ENCODE data around the gene RCOR3.
"Not testable (repeated sequence)": the region's sequence is repeated elsewhere in the genome, so short reads cannot be mapped to it uniquely, and the experiment has no call there.

Gene RCOR3

DNA sequence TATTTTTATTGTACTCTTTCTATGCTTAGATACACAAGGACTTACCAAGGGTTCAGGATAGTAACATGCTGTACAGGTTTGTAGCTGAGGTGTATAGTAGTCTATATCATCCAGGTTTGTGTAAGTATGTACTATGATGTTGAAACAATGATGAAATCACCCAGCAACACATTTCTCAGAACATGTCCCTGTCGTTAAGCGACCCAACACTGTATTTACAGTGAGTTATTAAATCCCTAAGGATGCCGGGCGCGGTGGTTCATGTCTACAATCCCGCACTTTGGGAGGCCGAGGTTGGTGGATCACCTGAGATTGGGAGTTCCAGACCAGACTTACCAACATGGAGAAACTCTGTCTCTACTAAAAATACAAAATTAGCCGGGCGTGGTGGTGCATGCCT is 21.6 kb upstream of the RCOR3 start:
- Histone ChIP-seq H3K9ac (ENCODE audit: low read depth, low read length, poor library complexity, severe bottlenecking) (no peak overlapping the region), H3K4me1 (ENCODE audit: insufficient read depth, low read length, poor library complexity, severe bottlenecking) (no peaks in the 10 kb centered on the region), H3K4me2 (ENCODE audit: low read depth, low read length, poor library complexity, severe bottlenecking) (no peak overlapping the region), H4K20me1 (ENCODE audit: insufficient read depth, low read length, poor library complexity, severe bottlenecking) (no peaks in the 10 kb centered on the region), H3F3A (ENCODE audit: low read depth) (no peaks in the 10 kb centered on the region), H2AFZ (ENCODE audit: low read length) (no peak overlapping the region), H3K9me3 (ENCODE audit: insufficient read depth, low read depth, low read length) (no peaks in the 10 kb centered on the region), H3K4me3 (ENCODE audit: low read length, poor library complexity, severe bottlenecking) (no peak overlapping the region), H3K9me2 (replicated peaks; ENCODE audit: low read depth, low read length) (no peaks in the 10 kb centered on the region), H3K36me3 (ENCODE audit: insufficient read depth, low read length) (no peaks in the 10 kb centered on the region), H3K79me2 (ENCODE audit: insufficient read depth, low read length) (no peaks in the 10 kb centered on the region), H3K27me3 (ENCODE audit: insufficient read depth, low read length, poor library complexity, severe bottlenecking) (no peaks in the 10 kb centered on the region)
- TF ChIP-seq EZH2phosphoT487 (IDR thresholded peaks at IDR 0.05; ENCODE audit: borderline replicate concordance), result no peak
- no peak for TF ChIP-seq CTCF (conservative IDR thresholded peaks at IDR 0.05; ENCODE audit: low read length)

- not testable (repeated sequence) for H3K79me2 ChIP-seq (ENCODE audit: insufficient read depth, low read length); H3K27me3 ChIP-seq (ENCODE audit: insufficient read depth, low read length, poor library complexity, severe bottlenecking); H3K36me3 ChIP-seq (ENCODE audit: insufficient read depth, low read length); H3K9me3 ChIP-seq (ENCODE audit: insufficient read depth, low read depth, low read length); H3K9ac ChIP-seq (ENCODE audit: low read depth, low read length, poor library complexity, severe bottlenecking); H3K9me2 ChIP-seq (replicated peaks; ENCODE audit: low read depth, low read length); H4K20me1 ChIP-seq (ENCODE audit: insufficient read depth, low read length, poor library complexity, severe bottlenecking); H3K4me3 ChIP-seq (ENCODE audit: low read length, poor library complexity, severe bottlenecking); H2AFZ ChIP-seq (ENCODE audit: low read length); H3F3A ChIP-seq (ENCODE audit: low read depth); H3K4me2 ChIP-seq (ENCODE audit: low read depth, low read length, poor library complexity, severe bottlenecking); H3K4me1 ChIP-seq (ENCODE audit: insufficient read depth, low read length, poor library complexity, severe bottlenecking)
These were observed 18.6 kb upstream of the RCOR3 start for GRCh38 chr1:211240567-211240966.

DNA sequence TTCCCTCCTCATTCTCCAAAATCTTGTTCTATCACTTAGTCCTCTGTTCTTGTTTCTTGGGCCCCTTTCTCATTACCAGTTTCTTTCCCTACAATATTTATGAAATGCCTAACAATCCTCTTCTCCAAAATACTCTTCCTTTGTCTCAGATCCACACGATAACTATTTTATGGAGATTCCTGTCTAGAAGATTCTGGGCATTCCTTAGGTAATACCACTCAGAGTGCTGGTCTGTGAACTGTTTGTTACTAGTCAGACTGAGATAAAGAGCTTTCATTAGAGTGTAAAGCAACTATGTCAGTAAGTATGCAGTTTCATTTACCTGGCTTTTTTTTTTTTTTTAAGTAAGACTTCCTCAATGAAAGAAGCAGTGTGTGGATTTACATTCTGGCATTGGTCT is 18.1 kb upstream of the RCOR3 start:
- H3K4me3 ChIP-seq (ENCODE audit: low read length, poor library complexity, severe bottlenecking), result no peak overlapping the region
- no peaks in the 10 kb centered on the region for H3K9me2 ChIP-seq (replicated peaks; ENCODE audit: low read depth, low read length)
- H3K27me3 ChIP-seq (ENCODE audit: insufficient read depth, low read length, poor library complexity, severe bottlenecking), result no peaks in the 10 kb centered on the region
- H3K9me3 ChIP-seq (ENCODE audit: insufficient read depth, low read depth, low read length), result no peaks in the 10 kb centered on the region
- H3F3A ChIP-seq (ENCODE audit: low read depth), result no peaks in the 10 kb centered on the region
- H4K20me1 ChIP-seq (ENCODE audit: insufficient read depth, low read length, poor library complexity, severe bottlenecking), result no peaks in the 10 kb centered on the region
- no peak overlapping the region for H3K9ac ChIP-seq (ENCODE audit: low read depth, low read length, poor library complexity, severe bottlenecking)
- H3K36me3 ChIP-seq (ENCODE audit: insufficient read depth, low read length), result no peaks in the 10 kb centered on the region
- TF ChIP-seq CTCF (conservative IDR thresholded peaks at IDR 0.05; ENCODE audit: low read length), result no peak
- no peak for TF ChIP-seq EZH2phosphoT487 (IDR thresholded peaks at IDR 0.05; ENCODE audit: borderline replicate concordance)
- no peaks in the 10 kb centered on the region for H3K4me1 ChIP-seq (ENCODE audit: insufficient read depth, low read length, poor library complexity, severe bottlenecking)
- no peak overlapping the region for H2AFZ ChIP-seq (ENCODE audit: low read length)
- no peaks in the 10 kb centered on the region for H3K79me2 ChIP-seq (ENCODE audit: insufficient read depth, low read length)
- no peak overlapping the region for H3K4me2 ChIP-seq (ENCODE audit: low read depth, low read length, poor library complexity, severe bottlenecking)

- not testable (repeated sequence) for H3K9me3 ChIP-seq (ENCODE audit: insufficient read depth, low read depth, low read length); H2AFZ ChIP-seq (ENCODE audit: low read length); H3K9ac ChIP-seq (ENCODE audit: low read depth, low read length, poor library complexity, severe bottlenecking)
These were observed 15.5 kb upstream of the RCOR3 start for GRCh38 chr1:211243639-211244038.

GRCh38 chr1:211246583-211246982 is 12.6 kb upstream of the RCOR3 start:
- H2AFZ ChIP-seq (ENCODE audit: low read length); H3K79me2 ChIP-seq (ENCODE audit: insufficient read depth, low read length); H3K36me3 ChIP-seq (ENCODE audit: insufficient read depth, low read length); H3F3A ChIP-seq (ENCODE audit: low read depth); H3K4me2 ChIP-seq (ENCODE audit: low read depth, low read length, poor library complexity, severe bottlenecking); H3K9me3 ChIP-seq (ENCODE audit: insufficient read depth, low read depth, low read length); H3K27me3 ChIP-seq (ENCODE audit: insufficient read depth, low read length, poor library complexity, severe bottlenecking); H3K9ac ChIP-seq (ENCODE audit: low read depth, low read length, poor library complexity, severe bottlenecking); H4K20me1 ChIP-seq (ENCODE audit: insufficient read depth, low read length, poor library complexity, severe bottlenecking); H3K4me3 ChIP-seq (ENCODE audit: low read length, poor library complexity, severe bottlenecking); H3K9me2 ChIP-seq (replicated peaks; ENCODE audit: low read depth, low read length): not testable (repeated sequence)
- H3K4me1 ChIP-seq (ENCODE audit: insufficient read depth, low read length, poor library complexity, severe bottlenecking), result peaks cover 12% of the 10 kb centered on the region

More at GRCh38 chr1:211243639-211244038, 15.5 kb upstream of the RCOR3 start:
- H3K4me2 ChIP-seq (ENCODE audit: low read depth, low read length, poor library complexity, severe bottlenecking); H3F3A ChIP-seq (ENCODE audit: low read depth); H3K9me2 ChIP-seq (replicated peaks; ENCODE audit: low read depth, low read length); H3K4me3 ChIP-seq (ENCODE audit: low read length, poor library complexity, severe bottlenecking); H4K20me1 ChIP-seq (ENCODE audit: insufficient read depth, low read length, poor library complexity, severe bottlenecking); H3K36me3 ChIP-seq (ENCODE audit: insufficient read depth, low read length); H3K27me3 ChIP-seq (ENCODE audit: insufficient read depth, low read length, poor library complexity, severe bottlenecking); H3K79me2 ChIP-seq (ENCODE audit: insufficient read depth, low read length): not testable (repeated sequence)
- peaks cover 12% of the 10 kb centered on the region for H3K4me1 ChIP-seq (ENCODE audit: insufficient read depth, low read length, poor library complexity, severe bottlenecking)
